Activated naive CD8-positive, alpha-beta T cell treated with anti-CD3 and anti-CD28 coated beads, Interleukin-2, amount 50 U/mL, for 16 hours (primary cell): ENCODE results near the gene SPRY2.
"Not testable (repeated sequence)": the region's sequence is repeated elsewhere in the genome, so short reads cannot be mapped to it uniquely, and the experiment has no call there.

Experiments
- DNase-seq: peaks from one replicate; pipeline ENCODE4 v3.0.0-alpha.2; 2020; ENCODE audit warnings: low read depth, low spot score

The SPRY2 gene

GRCh38 chr13:80348750-80349149, 7.8 kb upstream of the SPRY2 start:
- DNase-seq: no peak

DNA sequence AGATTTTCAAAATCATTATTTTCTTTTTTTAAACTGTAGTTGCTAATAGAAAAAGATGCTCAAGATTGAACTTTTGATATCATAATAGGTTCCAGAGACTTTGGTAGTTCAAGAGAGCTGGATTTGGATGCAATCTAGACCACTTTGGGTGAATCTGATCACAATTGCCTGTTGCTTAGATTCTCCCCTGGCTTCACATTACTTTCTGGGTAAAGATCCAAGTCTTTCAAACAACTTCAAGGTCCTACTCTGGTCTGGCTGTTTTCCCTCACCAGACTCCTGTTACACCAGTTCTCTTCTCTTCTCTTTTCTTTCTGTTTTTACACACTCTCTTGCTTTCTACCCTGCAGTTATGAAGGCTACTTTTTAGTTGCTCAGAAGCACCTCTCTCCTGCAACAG, 7.4 kb upstream of the SPRY2 start:
- no peak for DNase-seq

GRCh38 chr13:80345771-80346510, 5.0 kb upstream of the SPRY2 start:
- no peak for DNase-seq

GRCh38 chr13:80344032-80344431, 3.1 kb upstream of the SPRY2 start:
- not testable (repeated sequence) for DNase-seq

GRCh38 chr13:80342471-80343371, 1.8 kb upstream of the SPRY2 start:
- peak; percentile 27 for DNase-seq

DNA sequence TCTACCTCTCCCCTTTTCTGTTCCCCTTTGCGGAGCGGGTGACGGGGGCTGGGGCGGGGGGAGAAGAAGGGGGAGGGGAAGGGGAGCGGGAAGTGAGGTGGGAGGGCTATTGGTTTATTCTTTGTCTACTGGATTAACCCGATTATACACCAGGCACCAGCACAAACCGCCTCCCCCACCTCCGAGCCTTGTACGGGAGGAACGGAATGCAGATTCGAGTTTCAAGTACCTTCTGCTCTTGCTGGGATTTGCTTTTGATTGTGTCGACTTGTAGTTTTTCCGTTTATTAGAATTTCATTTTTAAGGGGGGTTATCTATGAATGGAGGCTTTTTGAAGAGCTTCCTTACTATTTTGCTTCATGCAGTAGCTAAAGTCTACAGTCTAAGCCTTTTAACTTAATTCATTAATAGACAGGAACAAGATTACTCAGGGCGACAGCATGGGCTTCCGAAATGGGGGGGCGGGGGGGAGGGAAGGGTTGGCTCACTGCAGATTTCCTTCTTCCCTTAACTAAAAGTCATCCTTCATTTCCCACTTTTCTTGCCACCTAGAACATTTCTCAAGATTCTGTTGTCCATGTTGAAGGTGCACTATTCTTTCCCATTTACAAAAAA, 937 bp upstream of the SPRY2 start:
- no peak for DNase-seq

DNA sequence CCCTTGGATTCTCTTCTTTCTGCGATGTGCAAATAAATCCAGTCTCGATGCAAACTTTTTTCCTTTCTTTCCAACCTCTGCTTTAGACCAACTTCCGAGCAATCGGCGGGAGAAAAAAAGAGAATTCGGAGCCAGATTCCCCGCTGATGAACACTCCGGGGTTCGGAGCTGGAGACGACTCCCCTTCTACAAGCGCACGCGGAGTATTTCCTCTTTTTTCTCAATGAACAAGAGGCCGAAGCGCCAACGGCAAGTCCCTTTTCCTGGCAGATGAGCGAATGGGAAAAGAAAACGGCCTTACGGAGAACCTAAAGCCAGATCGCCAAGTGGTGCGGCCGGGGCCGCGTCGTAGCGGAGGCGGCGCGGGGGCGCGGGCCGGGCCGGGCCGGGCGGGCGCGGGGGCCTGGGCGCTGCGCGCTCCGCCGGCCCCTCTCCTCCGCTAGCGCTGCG, 250 bp downstream of the SPRY2 start:
- DNase-seq: no peak

DNA sequence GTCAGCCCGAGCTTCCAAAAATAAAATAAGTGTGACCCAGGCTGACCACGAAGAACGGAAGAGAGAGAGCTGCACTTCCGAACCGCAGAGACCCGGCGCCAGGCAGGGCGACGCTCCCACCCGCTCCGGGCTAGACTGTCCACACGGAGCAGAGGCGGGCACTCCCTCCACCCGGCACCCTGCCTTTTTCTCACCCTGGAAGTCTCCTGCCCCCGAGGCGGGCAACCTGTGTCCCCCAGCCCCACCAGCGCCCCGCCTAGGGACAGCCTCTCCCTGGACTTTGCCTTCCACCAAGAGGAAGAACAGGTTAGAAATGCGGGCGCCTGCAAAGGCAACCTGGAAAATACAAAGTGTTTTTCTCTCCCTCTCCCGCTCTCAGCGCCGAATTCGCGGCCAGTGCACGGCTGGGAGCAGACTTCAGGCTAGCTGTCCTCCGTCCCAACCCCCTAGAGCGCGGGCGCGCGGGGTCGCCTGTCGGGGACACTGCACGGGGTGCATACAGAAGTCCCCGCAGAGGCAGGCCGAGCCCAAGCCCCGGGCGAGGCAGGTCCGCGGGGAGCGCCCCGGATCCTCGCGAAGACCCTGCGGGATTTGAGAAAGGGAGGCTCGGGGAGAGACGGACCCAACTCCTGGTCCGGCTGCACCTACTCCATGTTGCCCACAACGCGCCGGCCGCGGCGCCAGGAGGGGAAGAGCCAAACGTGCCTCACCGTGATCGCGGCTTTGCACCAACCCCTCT, 845 bp downstream of the SPRY2 start:
- DNase-seq: no peak

GRCh38 chr13:80339563-80339911, 1.4 kb downstream of the SPRY2 start:
- no peak for DNase-seq

DNA sequence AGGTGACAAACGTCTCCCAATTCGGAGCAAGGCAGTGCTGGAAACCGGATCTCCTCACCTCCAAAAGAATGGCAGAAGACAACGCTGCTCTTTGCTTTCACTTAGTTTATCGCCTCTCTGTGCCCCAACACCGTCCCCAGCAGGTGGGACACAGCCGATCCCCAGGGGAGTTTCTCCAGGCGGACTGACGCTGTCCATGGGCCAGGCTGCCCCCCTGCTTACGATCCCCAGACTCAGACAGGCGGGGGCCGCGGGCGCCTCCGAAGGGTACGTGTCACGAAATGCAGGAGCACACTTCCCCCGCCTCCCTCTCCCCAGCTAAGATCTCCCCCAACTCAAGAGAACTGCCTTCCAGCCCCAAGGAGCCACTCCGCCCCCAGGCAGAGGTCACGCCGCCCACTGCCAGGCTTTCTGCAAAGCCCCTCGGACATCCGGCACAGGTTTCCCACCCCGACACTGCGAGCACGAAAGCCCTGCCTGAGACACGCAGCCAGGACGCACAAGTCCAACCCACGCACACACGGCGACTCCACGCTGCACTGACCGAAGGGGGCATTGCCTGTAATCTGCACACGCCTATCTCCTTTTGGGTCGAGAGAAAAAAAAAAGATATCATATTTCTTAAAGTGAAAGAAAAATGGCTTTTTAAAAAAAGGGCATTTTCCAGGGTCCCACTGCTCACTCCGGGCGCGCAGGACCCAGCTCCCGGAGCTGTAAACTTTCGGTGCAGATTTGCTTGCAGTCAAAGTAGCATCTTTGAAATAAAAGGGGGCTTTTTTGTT, 2.0 kb downstream of the SPRY2 start:
- DNase-seq: no peak

- no peak for DNase-seq
These were observed 3.4 kb downstream of the SPRY2 start for GRCh38 chr13:80337288-80338081.

- DNase-seq: no peak
These were observed 4.1 kb downstream of the SPRY2 start for GRCh38 chr13:80336776-80337287.

GRCh38 chr13:80336370-80336769, 4.6 kb downstream of the SPRY2 start:
- no peak for DNase-seq

GRCh38 chr13:80334597-80335260, 6.2 kb downstream of the SPRY2 start:
- no peak for DNase-seq

DNA sequence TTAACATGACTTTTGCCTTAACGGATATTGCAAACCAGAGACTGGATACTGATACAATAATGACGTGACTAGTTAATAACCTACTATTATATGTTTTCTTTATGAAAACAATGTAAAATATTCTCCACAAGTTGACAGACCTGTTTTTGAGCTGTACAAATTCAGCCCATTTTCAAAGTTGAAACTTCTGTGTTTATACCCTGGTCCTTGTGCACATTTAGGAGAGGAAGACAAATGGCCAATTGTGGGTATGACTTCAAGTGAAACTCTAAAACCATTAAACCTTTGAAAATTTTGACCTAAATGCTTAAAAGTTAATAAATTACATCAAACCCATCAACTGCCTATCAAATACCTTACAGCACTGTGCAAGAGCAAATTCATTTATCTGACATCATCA, 8.9 kb downstream of the SPRY2 start:
- DNase-seq: no peak

DNA sequence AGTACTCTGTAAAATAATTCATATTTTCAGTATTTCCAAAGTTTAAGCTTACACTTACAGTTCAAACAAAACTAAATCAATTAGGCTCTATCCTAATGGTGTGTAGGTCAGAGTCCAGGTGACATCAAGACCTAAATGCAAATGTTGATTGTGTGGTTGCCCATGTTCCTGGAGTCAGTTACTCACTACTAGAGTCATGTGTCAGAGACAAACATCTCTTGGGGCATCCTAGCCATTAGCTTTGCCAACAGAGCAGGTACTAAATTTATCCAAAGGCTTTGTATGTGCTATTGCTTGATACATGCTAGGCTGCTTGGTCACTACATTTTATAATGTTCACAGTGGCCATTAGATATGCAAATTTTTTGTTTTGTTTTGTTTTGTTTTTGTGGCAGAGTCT, 11.7 kb downstream of the SPRY2 start:
- DNase-seq: no peak

DNA sequence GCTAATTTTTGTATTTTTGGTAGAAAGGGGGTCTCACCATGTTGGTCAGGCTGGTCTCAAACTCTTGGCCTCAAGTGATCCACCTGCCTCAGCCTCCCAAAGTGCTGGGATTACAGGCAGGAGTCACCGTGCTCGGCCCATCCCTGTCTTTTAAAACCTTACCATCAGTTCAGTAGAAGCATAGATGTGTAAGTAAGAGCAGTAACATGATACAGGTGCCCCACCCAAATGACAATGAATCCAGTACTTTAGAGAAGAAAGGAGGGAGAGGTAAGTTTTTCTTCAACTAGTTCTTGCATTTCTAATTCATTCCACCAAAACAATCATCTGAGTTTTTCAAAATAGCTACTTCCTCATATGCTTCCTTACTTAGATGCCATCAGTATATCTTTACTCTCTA, 21.9 kb downstream of the SPRY2 start:
- DNase-seq: no peak

- DNase-seq: no peak
These were observed 25.9 kb downstream of the SPRY2 start for GRCh38 chr13:80314711-80315653.
